GM10847 (cell line): ENCODE results near the gene UBASH3A.

Source experiments
- POLR2A ChIP-seq: IDR thresholded peaks from 2 replicates; pipeline ENCODE4 v1.6.1; 2011; ENCODE audit not compliant: insufficient read length; ENCODE audit errors: extremely low read depth

The UBASH3A gene

GRCh38 chr21:42411197-42411869, 7.6 kb downstream of the UBASH3A start:
- no peak for TF ChIP-seq POLR2A

- TF ChIP-seq POLR2A, result no peak
These were observed 8.4 kb downstream of the UBASH3A start for GRCh38 chr21:42411891-42412635.

GRCh38 chr21:42412636-42412933, 8.9 kb downstream of the UBASH3A start:
- no peak for TF ChIP-seq POLR2A

- TF ChIP-seq POLR2A, result no peak
These were observed 9.4 kb downstream of the UBASH3A start for GRCh38 chr21:42413093-42413492.

- TF ChIP-seq POLR2A, result no peak
These were observed 9.8 kb downstream of the UBASH3A start for GRCh38 chr21:42413500-42413899.

- TF ChIP-seq POLR2A, result no peak
These were observed 10.4 kb downstream of the UBASH3A start for GRCh38 chr21:42414066-42414465.

GRCh38 chr21:42414553-42414927, 10.8 kb downstream of the UBASH3A start:
- no peak for TF ChIP-seq POLR2A

GRCh38 chr21:42414928-42415769, 11.4 kb downstream of the UBASH3A start:
- TF ChIP-seq POLR2A, result no peak

- TF ChIP-seq POLR2A, result no peak
These were observed 13.8 kb downstream of the UBASH3A start for GRCh38 chr21:42417533-42417932.

GRCh38 chr21:42418886-42419285, 15.2 kb downstream of the UBASH3A start:
- TF ChIP-seq POLR2A, result no peak

- no peak for TF ChIP-seq POLR2A
These were observed 16.1 kb downstream of the UBASH3A start for GRCh38 chr21:42419845-42420244.

GRCh38 chr21:42421018-42421793, 17.5 kb downstream of the UBASH3A start:
- no peak for TF ChIP-seq POLR2A

GRCh38 chr21:42423197-42423675, 19.5 kb downstream of the UBASH3A start:
- TF ChIP-seq POLR2A, result no peak

- TF ChIP-seq POLR2A, result no peak
These were observed 20.0 kb downstream of the UBASH3A start for GRCh38 chr21:42423685-42424084.

GRCh38 chr21:42424914-42425541, 21.3 kb downstream of the UBASH3A start:
- TF ChIP-seq POLR2A, result no peak
